ENCODE results near the gene ZNF554.

Gene ZNF554

DNA sequence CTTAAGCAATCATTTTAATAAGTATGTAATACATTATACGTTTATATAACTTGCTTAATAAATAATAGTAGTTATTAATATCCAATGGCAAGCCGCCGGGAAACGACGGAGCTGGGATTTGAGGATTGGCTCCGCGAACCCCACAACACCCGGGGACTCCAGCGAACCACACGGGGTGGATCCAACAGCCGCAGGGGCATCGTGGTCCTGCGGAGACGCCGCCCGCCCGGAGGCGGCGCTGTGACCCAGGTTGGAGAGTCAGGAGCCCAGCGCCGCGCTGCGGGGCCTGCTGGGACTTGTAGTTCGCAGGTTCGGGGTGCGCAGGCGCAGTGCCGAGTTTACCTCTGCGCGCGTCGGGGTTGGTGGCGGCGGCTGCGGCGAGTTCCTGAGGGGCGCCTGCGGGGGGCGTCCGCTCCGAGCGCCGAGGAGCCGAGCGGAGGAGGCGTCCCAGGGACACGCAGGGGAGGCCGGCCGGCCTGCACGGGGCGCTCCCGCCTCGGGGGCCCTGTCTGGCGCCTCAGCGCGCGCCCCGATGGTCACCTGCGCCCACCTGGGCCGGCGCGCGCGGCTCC is at the start of gene ZNF554:
Gene ZNF554, plus strand, starts transcription at position 329 of the 572 bp plus-strand sequence. Its CDS starts 204 bp downstream, at position 533.
- DNase-seq (ENCODE audit: low read depth) = peak; percentile 89

DNA sequence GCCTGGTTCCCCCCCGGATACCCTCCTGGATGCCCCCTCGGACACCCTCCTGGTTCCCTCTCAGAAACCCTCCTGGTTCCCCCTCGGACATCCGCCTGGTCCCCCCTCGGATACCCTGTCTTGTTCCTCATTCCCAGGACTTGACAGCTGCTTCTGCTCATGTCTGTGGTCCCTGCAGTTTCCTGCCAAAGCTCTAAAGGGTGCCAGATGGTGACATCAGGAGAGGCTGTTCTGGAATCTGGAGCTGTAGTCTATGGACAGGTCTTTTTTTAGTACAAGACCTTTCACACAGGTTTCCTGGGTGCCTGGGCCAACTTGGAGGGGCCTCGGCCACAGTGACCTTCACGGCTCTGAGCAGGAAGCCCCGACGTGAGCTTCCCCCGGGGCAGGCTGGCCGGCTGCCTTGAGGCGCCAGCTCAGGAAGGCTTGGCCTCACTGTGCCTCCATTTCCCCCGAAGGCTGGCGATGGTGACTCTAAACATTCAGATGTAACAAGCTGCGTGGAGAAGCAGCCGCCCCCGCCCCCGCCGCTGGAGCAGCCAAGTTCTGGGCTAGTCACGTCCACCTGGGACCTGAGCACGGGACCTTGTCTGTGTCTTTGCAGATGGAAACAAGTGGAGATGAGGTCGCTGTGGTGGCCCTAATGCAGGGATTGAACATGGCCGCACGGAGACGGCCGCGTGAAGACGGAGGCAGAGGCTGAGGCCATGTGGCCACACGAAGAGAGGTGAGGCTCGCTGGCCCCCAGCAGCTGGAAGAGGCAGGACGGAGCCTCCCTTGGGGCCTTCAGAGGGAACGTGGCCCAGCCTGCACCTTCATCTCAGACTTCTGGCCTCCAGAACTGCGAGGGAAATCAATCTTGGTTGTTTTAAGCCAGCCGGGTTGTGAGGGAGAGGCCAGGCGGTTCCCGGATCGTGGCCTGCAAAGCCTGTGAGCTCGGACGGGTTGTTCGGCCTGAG is 49.3 kb upstream of the ZNF554 start:
- DNase-seq (ENCODE audit: low read depth) = no peak

DNA sequence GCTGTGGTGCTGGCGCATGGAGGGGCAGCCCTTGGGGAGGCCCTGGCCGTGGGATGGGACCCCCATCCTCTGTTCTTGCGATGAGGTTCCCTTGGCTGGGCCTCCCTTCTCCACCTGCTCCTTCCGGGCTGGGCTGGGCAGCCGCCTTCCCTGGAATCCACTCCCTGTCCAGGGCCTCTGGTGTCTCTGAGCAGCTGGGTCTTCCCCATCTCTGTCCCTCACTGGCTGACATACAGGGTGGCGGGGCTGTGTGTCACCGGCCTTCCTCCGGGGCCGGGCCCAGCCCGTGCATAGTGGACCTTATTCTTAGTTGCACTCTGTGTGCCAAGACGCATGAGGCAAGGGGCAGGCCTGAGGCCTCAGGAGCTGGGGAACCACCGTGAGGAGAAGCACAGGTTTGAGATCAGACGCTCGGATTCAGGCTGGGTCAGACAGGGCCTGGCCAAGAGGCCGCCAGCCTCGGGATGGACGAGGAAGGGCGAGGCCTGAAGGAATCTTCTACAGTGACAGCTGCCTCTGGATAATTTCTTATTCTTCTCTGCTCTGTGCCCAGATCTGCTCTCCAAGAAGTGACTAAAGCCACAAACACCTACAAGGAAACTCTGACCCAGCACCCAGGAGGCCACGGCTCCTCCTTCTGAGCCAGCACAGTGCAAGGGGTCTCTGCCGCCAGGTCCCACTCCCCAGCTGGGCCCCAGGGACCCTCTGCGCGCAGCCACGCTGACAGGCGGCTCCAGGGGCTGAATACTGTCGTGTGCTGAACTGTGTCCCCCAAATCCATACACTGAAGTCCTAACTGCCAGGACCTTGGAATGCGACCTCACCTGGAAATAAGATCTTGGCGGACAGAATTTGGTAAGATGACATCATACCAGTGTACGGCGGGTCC is 47.6 kb upstream of the ZNF554 start:
- peak; percentile 16 for DNase-seq (ENCODE audit: low read depth)

DNA sequence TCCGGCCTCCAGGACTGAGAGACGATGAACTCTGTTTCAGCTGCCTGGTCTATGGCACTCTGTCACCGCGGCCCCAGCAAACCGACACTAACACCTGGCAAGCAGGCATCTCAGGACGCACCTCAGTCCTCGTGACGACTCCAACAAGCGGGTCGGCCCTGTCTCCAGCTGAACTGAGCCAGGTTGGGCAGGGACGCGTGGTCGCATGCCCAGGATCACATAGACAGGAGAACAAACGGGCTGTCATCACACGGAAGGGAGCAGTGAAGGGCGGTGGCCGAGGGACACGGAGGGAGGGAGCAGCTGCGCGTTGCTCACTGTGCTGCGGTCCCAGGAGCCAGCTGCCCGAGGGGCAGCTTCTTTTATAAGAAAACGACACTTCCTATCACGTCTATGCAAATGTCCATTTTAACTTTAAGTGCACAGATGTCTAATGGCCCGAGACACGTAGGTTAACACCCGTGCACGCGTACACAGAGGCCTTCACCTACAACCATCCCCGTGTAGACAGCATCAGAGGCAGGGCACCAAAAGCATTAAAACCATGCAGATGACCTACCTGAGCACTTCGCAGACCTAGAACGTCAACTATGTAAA is 45.5 kb upstream of the ZNF554 start:
- no peak for DNase-seq (ENCODE audit: low read depth)

DNA sequence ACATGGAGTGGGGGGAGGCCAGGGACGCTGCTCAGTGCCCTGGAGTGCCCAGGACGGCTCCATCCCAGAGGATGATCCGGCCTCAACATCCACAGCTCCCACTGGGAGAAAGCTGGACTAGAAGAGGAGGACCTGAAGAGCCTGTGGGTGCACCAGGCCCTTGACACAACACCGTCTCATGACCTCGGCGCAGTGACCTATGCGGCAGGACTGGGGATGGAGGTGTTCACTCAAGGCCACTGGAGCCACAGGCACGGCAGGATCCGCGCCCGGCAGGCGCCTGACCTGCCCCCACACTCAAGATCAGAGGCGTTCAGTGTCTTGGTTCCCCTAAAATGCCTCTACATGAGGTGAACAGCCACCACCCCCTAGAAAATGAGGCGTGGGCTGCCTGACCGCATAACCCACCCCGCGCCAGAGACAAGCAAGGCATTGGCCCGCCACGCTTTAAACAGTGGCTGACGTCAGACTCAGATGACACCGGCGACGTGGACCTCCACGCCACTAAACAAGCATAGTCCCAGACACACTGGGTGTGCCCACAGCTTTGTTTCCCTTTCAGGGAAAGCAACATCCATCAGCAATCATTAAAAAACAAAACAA is 44.6 kb upstream of the ZNF554 start:
- no peak for DNase-seq (ENCODE audit: low read depth)

DNA sequence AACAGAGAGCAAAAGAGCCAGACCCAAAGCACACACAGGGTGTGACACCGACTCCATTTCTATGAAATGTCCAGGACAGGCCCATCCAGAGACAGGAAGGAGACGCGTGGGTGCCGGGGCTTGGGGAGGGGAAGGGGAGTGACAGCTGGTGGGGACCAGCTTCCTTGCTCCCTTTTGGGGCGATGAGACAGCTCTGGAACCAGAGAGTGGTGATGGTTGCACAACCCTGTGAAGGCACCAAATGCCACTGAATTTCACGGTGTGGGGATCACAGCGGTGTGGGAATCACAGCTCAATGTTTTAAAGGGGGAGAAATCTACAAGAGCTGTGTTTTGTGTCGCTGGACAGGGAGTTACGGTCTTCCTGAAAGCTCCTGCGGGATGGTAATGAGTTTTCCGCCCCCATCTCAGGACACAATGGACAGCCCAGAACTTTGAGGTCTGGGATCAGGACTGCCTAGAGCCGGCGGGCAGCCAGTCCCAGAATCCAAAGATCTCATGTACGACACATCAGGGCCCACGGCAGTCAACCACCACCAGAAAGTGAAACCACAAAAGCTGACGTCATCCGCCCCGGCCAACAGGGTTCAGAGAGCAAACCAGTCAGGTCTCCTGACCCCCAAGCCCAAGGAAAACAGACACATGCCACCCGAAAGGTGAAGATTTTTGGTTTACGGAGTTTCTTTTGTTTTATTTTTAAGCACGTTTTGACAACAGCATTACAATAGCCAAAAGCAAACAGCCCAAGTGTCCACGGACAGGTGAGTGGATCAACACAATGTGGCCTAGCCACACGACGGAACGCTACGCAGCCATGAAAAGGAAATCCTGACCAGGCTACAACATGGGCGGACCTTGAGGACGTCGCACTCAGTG is 43.9 kb upstream of the ZNF554 start:
- peak; percentile 47 for DNase-seq (ENCODE audit: low read depth)

DNA sequence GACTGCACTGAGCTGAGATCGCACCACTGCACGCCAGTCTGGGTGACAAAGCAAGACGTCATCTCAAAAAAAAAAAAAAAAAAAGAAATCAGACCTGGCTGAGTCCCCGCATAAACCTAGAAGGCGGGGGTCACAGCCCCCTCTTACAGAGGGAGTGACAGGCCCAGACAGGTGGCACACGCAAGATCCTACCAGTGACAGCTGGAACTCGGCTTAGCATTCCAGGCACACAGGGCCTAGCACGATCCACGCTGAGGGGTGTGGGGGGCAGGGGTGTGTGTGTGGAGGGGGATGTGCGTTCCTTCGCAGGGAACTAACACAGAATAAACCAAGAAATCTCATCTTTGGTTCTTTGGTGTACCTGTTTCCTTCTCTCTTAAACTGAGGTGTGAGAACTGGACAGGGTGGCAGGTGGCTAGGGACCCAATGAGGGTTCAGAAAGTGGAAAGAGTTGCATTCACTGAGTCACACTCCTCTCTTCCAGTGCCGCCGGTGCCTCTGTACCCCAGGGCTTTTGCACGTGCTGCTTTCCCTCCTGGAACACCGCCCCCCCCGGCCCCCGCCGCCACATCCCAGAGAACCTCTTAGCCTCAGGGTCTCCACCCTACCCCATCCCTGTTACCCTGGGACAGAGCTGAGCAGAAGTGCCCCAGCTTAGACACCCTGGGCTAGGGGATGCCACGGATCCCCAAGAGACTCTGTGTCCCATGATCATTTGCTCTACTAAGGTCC is 41.5 kb upstream of the ZNF554 start:
- DNase-seq (ENCODE audit: low read depth) = no peak

DNA sequence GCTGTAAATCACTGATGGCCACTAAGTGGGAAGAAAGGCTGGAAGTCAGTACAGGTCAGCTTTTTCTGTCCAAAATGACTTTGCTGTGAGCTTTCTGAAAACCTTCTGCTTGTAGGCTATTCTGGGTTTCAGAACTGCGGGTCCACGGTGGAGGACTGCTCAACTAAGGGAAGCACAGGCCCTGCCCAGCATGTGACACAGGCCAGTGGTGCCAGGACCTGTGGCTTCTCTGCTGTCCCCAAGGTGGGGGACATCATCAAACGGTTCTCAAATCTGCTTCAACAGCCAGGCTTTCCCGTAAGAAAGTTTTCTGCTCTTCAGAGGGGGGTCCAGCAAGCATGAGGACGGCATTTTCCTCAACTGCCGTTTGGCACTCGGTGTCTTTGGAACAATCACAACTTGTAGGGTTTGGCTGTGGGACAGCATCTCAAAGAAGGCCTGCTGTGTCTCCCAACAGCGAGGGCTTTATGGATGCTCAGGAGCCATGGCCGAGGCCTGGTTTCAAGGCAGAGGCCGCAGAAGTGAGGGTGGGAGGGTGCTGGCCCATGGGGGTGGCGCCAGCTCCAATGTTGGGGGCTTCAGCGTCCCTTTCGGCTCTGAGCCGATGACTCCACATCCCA is 40.4 kb upstream of the ZNF554 start:
- DNase-seq (ENCODE audit: low read depth) = no peak

DNA sequence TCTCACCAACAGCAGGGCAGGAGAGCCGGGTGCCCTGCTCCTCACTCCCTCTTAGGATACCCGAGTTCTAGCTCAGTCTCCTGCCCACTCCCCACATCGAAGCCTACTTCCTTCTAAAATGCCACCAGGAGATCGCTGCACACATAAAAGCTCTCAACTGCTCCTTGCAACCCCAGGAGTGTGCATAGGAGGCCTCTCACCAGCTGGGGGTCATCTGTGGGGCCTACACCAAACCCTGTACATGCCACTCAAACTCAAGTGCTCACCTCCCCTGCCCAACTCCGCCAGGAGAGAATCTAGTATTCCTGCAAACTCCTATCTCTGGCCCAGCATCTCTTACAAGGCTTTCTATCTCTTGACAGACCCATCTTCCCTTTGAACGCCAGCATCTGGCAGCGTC is 39.4 kb upstream of the ZNF554 start:
- no peak for DNase-seq (ENCODE audit: low read depth)

DNA sequence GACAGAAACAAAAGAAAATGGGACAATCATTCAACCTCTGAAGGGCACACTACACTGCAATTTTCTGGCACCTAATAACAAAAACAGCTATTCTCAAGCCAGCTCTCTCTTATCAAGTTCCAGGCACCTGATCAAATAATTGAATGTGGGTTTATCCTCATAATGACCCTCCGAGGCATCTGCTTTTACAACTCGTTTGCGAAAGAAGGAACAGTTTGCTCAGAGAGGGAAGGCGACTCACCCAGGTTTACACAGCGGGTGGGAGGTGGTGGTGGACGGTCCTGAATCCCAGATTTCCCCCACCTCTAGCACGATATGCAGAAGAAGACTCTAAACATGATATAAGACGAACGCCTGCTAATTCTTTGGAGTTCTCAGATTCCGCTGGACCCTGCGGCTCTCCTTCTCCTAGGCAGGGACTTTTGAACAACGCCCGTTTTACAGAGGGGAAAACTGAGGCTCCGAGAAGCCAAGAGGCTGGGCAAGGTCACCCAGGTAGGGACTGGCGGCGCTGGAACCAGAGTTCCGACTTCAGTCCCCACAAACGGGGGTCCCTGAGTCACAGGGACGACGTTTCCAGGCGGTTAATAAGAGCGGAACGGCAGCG is 37.2 kb upstream of the ZNF554 start:
- no peak for DNase-seq (ENCODE audit: low read depth)

DNA sequence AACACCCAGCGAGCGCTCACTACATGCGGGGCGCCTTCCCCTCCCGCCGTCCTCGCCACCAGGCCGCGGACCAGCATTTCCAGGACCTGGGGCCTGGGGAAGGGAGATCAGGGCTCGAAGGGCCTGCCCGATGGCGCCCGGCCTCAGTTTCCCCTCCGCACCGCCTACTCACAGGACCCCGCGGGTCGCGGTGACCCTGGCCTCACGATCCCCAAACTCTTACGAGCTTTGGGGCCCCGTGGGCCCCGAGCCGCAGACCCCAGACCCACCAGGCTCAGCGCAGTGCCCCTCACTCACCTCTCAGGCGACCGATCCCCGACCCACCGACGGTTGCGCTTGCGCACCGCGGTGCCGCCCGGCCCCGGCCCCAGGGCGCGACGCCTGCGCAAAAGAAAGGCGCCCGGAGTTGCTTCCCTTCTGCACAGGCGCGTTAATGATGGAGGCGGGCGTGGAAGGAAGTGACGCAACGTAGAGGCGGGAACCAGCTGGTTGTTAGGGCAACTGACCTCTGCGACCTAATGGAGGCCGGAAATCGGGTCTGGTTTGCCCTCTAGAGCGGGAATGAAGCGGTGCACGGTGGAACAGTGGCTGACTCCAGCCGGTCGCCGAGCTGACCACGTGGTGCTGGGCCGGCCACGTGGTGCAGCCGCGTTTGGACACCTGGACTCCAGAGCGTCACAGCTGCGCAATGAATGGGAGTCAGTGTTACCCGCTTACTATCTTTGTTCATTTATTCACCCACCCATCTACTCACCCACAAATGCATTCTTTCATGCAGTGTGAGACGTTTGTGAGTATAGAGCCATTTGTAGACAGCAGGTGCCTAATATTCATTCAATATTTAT is 36.5 kb upstream of the ZNF554 start, which contains the start of gene SGTA:
Gene SGTA, minus strand, starts transcription at position 338 of the 845 bp plus-strand sequence. CDS start 14,205 bp downstream, outside the sequence.
- peak; percentile 99 for DNase-seq (ENCODE audit: low read depth)

DNA sequence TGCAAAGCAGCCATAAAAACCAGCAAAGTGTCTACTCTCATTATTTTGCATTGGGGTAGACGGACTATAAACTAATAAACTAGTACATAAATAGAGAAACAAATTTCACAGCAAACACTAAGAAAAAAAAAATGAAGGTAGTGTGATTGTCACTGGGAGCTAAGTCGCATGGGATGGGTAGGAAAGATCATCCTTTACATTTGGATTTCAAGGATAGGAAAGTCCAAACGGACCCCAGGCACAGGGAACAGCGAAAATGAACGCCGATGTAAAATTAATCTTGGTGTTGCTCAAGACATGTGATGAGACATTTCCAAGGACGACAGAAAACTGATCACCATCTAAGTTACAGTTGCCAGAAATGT is 35.9 kb upstream of the ZNF554 start:
- DNase-seq (ENCODE audit: low read depth) = no peak

DNA sequence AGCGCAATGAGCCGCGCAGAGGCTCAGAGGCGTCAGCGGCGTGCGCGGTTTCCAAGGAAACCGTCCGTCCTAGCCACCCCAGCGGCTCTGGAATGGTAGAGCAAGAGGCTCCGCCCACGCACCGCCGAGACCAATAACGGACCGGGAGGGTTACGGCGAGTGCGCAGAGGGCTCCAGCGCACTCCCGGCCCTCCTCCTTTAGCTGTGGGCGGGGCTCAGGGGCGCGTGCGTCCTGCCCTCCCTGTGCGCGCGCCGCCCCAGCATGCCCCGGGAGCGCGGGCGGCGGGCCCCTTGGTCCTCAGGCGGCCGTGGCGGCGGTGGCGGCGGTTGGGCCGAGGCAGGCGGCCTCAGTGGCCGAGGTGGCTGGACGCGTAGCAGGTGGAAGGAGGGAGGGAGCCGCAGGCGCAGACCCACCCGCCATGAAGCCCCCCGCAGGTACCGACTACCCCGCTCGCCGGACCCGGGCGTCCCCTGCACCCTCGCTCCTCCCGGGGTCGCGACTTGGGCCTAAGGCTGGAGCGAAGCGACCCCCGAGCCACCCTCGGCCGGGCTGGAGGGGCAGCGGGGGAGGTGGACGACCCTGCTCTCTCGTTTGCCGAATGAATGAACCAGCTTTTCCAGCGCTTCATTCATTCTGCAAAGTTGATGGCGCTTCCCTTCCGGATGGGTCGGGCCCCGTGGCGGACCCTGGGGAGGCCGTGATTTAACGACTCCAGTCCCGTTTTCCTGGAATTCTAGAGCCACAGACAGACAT is 34.2 kb upstream of the ZNF554 start, which contains the start of gene THOP1:
Gene THOP1, plus strand, starts transcription at position 260 of the 754 bp plus-strand sequence. Its CDS starts 160 bp downstream, at position 420.
- peak; percentile 98 for DNase-seq (ENCODE audit: low read depth)

DNA sequence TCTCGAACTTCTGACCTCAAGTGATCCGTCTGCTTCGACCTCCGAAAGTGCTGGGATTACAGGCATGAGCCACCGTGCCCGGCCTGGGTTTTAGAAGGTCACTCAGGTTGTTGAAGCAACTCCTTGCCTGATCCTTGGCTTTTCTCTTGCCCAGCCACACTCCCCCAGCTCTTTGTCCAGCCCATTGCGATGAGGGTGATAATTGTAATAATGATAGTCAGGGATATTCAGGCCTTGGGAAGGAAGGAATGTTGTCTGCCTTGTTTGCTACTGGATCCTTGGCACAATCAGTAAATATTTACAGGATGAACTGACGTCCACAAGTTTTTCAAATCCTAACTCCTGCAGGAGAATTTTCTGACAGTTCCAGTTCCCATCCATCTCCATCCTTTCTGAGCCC is 32.6 kb upstream of the ZNF554 start:
- DNase-seq (ENCODE audit: low read depth) = no peak

DNA sequence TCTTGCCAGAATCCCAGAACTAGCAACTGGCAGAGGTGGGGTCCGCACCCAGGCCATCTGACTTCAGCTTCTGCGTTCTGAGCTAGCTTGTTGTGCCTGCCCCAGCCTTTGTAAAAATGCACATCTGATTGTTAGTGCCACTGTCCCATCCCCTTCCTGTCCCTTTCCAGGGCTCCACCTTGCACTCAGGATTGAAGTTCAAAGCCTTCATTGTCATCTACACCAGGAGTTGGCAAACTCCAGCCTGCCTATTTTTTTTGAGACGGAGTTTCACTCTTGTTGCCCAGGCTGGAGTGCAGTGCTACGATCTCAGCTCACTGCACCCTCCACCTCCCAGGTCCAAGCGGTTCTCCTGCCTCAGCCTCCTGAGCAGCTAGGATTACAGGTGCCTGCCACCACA is 31.4 kb upstream of the ZNF554 start:
- no peak for DNase-seq (ENCODE audit: low read depth)

DNA sequence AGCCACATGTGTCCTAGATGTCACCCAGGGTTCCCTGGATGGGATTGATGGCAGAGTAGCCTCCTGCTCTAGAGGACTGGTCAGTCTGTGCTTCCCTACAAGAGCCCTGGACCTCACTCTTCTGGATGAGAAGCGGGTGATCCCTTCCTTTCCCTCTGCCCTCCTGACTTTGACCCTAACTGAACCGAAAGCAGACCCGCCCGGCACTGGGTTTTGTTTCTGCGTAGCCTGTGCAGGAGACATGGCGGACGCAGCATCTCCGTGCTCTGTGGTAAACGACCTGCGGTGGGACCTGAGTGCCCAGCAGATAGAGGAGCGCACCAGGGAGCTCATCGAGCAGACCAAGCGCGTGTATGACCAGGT is 29.5 kb upstream of the ZNF554 start:
- no peak for DNase-seq (ENCODE audit: low read depth)

Data from amniotic epithelial cell (primary cell).